K562 (cell line): ENCODE measurements around the gene CDHR1. TPM values are rescaled to one million over a fixed set of nuclear protein-coding genes. Genes with fewer than 3 reads are reported as not detected.

ENCODE experiments used
- BDP1 ChIP-seq: IDR thresholded peaks from 3 replicates; pipeline ENCODE4 v1.6.1; 2011; ENCODE audit not compliant: insufficient read length, insufficient read depth
- CBX8 ChIP-seq: fragments of 200-600 bp; sonication (generic); IDR thresholded peaks from 2 replicates; pipeline ENCODE4 v1.6.1; 2012; ENCODE audit warnings: borderline replicate concordance, mixed run types, low read depth, mild to moderate bottlenecking, moderate library complexity, mixed read lengths, low read length, control low read depth, inconsistent platforms; ENCODE audit not compliant: poor library complexity, severe bottlenecking; ENCODE audit errors: extremely low read depth
- CHCHD3 ChIP-seq: fragments of 250-450 bp; sonication (Bioruptor Pico); IDR thresholded peaks from 2 replicates; pipeline ENCODE4 v2.1.2; 2022; ENCODE audit warnings: mild to moderate bottlenecking
- E2F3 ChIP-seq: fragments of 250-450 bp; sonication (Bioruptor Pico); IDR thresholded peaks from 2 replicates; pipeline ENCODE4 v1.4.0; 2020; ENCODE audit warnings: mild to moderate bottlenecking
- FOXA1 ChIP-seq: fragments of 450-650 bp; IDR thresholded peaks from 2 replicates; pipeline ENCODE4 v1.6.1; 2016; ENCODE audit warnings: mild to moderate bottlenecking, borderline replicate concordance
- HOXB6 ChIP-seq: fragments of 250-450 bp; sonication (Bioruptor Pico); IDR thresholded peaks from 2 replicates; pipeline ENCODE4 v1.5.1; 2022; ENCODE audit warnings: mild to moderate bottlenecking, borderline replicate concordance
- NR4A1 ChIP-seq, 2 experiments: fragments of 250-450 bp in 1 of 2; fragments of 450-650 bp in 1 of 2; sonication (Bioruptor Pico) in 1 of 2; IDR thresholded peaks; 2 replicates each; pipeline versions ENCODE4 v1.4.0 to v1.6.1; 2016 to 2020; ENCODE audit warnings: mild to moderate bottlenecking in 2 of 2, missing compliant biosample characterization in 1 of 2, missing genetic modification characterization in 1 of 2, moderate library complexity in 1 of 2
- SFPQ ChIP-seq: fragments of 200-400 bp; formaldehyde crosslinking; IDR thresholded peaks from 2 replicates; pipeline ENCODE4 v1.6.1; 2017; ENCODE audit warnings: mild to moderate bottlenecking, low read depth, low read length, moderate library complexity
- ZNF232 ChIP-seq: sonication (generic); formaldehyde crosslinking; IDR thresholded peaks from 2 replicates; pipeline ENCODE4 v1.8.0; 2022; ENCODE audit warnings: mild to moderate bottlenecking, missing genetic modification reagents
- ZNF282 ChIP-seq: sonication (generic); formaldehyde crosslinking; IDR thresholded peaks from 2 replicates; pipeline ENCODE4 v1.8.1; 2023; ENCODE audit warnings: missing genetic modification reagents
- polyA plus RNA-seq, 8 experiments: library from polyadenylated mRNA; depleted of rRNA in 4 of 8; stranded (reverse) in 5 of 8; unstranded in 3 of 8; fragments of >200 nt; fragmentation: Nextera tagmentation in 2 of 8; fragmentation: Illumina TruSeq in 1 of 8; extraction: Ambion mirVana in 2 of 8; extraction: Trizol in 1 of 8; gene quantifications; 2 replicates each; pipeline versions ENCODE4 v1.2.1 to v1.2.3, GENCODE V29; 2011 to 2014; ENCODE audit warnings: inconsistent platforms in 1 of 8, missing spikeins in 1 of 8
- total RNA-seq, 7 experiments: library from RNA; depleted of rRNA in 6 of 7; stranded (reverse); fragments of >200 nt in 6 of 7; fragmentation: Illumina TruSeq in 2 of 7; extraction: Trizol in 2 of 7; gene quantifications; 2 replicates each; pipeline versions ENCODE4 v1.2.1 to v1.2.3, GENCODE V29; 2011 to 2021; ENCODE audit warnings: low replicate concordance in 1 of 7
- TF ChIP-seq, protein P1 (sequence below): fragments of 250-450 bp; sonication (Bioruptor Pico); IDR thresholded peaks from 2 replicates; pipeline ENCODE4 v1.5.0; 2021; ENCODE audit warnings: mild to moderate bottlenecking, moderate library complexity
- TF ChIP-seq, protein P2 (sequence below): sonication (generic); formaldehyde crosslinking; IDR thresholded peaks from 2 replicates; pipeline ENCODE4 v1.8.0; 2022; ENCODE audit warnings: mild to moderate bottlenecking, low read depth, missing genetic modification reagents
- TF ChIP-seq, protein P3 (sequence below): fragments of 450-650 bp; IDR thresholded peaks from 2 replicates; pipeline ENCODE4 v1.6.1; 2016; ENCODE audit warnings: borderline replicate concordance
- TF ChIP-seq, protein P4 (sequence below): fragments of 150-350 bp; conservative IDR thresholded peaks from 2 replicates; pipeline ENCODE4 v1.6.1; 2014; ENCODE audit warnings: low read length

CDHR1 gene
- total and polyA plus RNA-seq, 9 of the 15 experiments (the other 6 are each of a cell fraction or from before 2014, with no cell fraction given): 0.03 to 0.99 (median 0.20) TPM

GRCh38 chr10:84256510-84257342 is 62.4 kb downstream of the CDHR1 start (continued):
- TF ChIP-seq SFPQ: no peak
- TF ChIP-seq, protein P1, sequence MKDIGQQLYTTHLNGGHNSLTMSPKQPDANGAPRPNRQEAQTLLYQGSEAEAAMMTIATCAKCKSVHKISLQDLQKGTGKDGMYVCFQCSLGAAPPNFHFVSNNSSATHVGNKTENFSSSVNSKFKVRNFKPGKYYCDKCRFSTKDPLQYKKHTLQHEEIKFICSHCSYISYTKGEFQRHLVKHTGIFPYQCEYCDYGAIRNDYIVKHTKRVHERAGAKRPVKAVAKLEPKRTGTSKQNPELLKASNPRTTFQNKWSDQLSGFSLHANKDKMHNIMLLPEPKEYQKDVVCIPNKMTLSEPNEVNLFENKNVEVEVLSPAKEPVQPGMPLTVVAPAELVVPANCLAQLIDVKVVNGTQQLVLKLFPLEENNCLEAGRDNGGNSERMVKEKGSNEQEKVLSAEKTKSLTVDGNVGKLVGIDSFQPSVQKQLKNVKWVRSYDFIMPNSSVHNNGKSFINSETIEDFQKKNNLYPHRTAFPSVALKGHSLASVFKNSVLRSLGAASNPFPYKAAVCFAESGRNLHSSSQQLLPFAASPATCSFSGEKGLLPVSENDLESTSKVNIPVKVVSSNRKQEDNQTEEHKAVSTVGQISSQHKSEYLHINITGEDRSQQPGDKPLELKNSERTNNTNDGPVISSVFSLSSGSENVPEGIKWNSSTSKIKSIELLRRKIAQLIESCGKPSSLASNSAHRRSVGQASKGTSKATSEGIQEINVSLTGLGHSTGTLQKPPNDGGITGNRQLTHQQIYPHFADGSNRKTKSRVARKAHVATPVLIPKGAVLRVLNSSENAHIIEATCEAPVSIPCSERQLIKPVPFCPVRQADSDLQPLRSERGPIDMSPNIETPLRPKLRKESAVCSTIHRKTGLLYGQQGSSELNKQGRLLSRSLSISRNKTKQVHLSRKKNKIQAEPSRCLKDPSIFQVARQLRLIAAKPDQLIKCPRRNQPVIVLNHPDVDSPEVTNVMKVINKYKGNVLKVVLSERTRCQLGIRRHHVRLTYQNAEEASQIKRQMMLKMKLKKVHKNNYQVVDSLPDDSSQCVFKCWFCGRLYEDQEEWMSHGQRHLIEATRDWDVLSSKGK (CRISPR knock-in tag): no peak
- TF ChIP-seq BDP1: no peak
- TF ChIP-seq, protein P2, sequence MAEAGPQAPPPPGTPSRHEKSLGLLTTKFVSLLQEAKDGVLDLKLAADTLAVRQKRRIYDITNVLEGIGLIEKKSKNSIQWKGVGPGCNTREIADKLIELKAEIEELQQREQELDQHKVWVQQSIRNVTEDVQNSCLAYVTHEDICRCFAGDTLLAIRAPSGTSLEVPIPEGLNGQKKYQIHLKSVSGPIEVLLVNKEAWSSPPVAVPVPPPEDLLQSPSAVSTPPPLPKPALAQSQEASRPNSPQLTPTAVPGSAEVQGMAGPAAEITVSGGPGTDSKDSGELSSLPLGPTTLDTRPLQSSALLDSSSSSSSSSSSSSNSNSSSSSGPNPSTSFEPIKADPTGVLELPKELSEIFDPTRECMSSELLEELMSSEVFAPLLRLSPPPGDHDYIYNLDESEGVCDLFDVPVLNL: peak; percentile 30; the same call in 1 of the 2 replicates
- TF ChIP-seq HOXB6: no peak
- TF ChIP-seq FOXA1: no peak
- TF ChIP-seq ZNF232 (CRISPR knock-in tag): peak; percentile 95
- TF ChIP-seq, protein P3, sequence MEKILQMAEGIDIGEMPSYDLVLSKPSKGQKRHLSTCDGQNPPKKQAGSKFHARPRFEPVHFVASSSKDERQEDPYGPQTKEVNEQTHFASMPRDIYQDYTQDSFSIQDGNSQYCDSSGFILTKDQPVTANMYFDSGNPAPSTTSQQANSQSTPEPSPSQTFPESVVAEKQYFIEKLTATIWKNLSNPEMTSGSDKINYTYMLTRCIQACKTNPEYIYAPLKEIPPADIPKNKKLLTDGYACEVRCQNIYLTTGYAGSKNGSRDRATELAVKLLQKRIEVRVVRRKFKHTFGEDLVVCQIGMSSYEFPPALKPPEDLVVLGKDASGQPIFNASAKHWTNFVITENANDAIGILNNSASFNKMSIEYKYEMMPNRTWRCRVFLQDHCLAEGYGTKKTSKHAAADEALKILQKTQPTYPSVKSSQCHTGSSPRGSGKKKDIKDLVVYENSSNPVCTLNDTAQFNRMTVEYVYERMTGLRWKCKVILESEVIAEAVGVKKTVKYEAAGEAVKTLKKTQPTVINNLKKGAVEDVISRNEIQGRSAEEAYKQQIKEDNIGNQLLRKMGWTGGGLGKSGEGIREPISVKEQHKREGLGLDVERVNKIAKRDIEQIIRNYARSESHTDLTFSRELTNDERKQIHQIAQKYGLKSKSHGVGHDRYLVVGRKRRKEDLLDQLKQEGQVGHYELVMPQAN: no peak
- TF ChIP-seq, protein P4, sequence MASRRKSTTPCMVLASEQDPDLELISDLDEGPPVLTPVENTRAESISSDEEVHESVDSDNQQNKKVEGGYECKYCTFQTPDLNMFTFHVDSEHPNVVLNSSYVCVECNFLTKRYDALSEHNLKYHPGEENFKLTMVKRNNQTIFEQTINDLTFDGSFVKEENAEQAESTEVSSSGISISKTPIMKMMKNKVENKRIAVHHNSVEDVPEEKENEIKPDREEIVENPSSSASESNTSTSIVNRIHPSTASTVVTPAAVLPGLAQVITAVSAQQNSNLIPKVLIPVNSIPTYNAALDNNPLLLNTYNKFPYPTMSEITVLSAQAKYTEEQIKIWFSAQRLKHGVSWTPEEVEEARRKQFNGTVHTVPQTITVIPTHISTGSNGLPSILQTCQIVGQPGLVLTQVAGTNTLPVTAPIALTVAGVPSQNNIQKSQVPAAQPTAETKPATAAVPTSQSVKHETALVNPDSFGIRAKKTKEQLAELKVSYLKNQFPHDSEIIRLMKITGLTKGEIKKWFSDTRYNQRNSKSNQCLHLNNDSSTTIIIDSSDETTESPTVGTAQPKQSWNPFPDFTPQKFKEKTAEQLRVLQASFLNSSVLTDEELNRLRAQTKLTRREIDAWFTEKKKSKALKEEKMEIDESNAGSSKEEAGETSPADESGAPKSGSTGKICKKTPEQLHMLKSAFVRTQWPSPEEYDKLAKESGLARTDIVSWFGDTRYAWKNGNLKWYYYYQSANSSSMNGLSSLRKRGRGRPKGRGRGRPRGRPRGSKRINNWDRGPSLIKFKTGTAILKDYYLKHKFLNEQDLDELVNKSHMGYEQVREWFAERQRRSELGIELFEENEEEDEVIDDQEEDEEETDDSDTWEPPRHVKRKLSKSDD: no peak
- no peak for TF ChIP-seq CHCHD3 (CRISPR knock-in tag)
- TF ChIP-seq ZNF282: peak; percentile 53; the same call in 1 of the 2 replicates
- TF ChIP-seq E2F3 (CRISPR knock-in tag): peak; percentile 82
- TF ChIP-seq CBX8: no peak
- TF ChIP-seq NR4A1 (CRISPR knock-in tag; IDR thresholded peaks at IDR 0.05): no peak
- peak; percentile 87 for TF ChIP-seq NR4A1 (tag; IDR thresholded peaks at IDR 0.05)
